ENCODE measurements around the gene IL3.

The IL3 gene

GRCh38 chr5:132054697-132055440 lies 5.6 kb upstream of the IL3 start:
- no peaks in the 10 kb centered on the region for H3K9me3 ChIP-seq (ENCODE audit: control insufficient read depth, insufficient read depth, low read length)
- H3K4me2 ChIP-seq (ENCODE audit: low read length) = no peak overlapping the region

GRCh38 chr5:132055441-132055807 lies 5.0 kb upstream of the IL3 start:
- Histone ChIP-seq H3K27me3 (ENCODE audit: control insufficient read depth, low read length) (no peaks in the 10 kb centered on the region), H3K4me3 (ENCODE audit: low read length) (no peak overlapping the region), H3K4me2 (ENCODE audit: low read length) (no peak overlapping the region), H3K9me3 (ENCODE audit: control insufficient read depth, insufficient read depth, low read length) (no peaks in the 10 kb centered on the region), H3K4me1 (ENCODE audit: control insufficient read depth, low read length) (no peaks in the 10 kb centered on the region), H3K79me2 (ENCODE audit: control insufficient read depth, low read length) (no peaks in the 10 kb centered on the region), H3F3A (ENCODE audit: control insufficient read depth, insufficient read depth) (no peaks in the 10 kb centered on the region), H3K27ac (ENCODE audit: low read depth, low read length) (no peak overlapping the region), H3K36me3 (ENCODE audit: control insufficient read depth, low read length) (no peaks in the 10 kb centered on the region), H4K20me1 (ENCODE audit: control insufficient read depth, insufficient read depth, low read depth, low read length) (no peaks in the 10 kb centered on the region), H3K9me2 (replicated peaks; ENCODE audit: control insufficient read depth, low read length) (no peaks in the 10 kb centered on the region)
- TF ChIP-seq, protein P1, sequence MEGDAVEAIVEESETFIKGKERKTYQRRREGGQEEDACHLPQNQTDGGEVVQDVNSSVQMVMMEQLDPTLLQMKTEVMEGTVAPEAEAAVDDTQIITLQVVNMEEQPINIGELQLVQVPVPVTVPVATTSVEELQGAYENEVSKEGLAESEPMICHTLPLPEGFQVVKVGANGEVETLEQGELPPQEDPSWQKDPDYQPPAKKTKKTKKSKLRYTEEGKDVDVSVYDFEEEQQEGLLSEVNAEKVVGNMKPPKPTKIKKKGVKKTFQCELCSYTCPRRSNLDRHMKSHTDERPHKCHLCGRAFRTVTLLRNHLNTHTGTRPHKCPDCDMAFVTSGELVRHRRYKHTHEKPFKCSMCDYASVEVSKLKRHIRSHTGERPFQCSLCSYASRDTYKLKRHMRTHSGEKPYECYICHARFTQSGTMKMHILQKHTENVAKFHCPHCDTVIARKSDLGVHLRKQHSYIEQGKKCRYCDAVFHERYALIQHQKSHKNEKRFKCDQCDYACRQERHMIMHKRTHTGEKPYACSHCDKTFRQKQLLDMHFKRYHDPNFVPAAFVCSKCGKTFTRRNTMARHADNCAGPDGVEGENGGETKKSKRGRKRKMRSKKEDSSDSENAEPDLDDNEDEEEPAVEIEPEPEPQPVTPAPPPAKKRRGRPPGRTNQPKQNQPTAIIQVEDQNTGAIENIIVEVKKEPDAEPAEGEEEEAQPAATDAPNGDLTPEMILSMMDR (IDR thresholded peaks at IDR 0.05; ENCODE audit: low read depth, low read length, poor library complexity, severe bottlenecking) = no peak
- no peak for TF ChIP-seq EZH2phosphoT487 (IDR thresholded peaks at IDR 0.05; ENCODE audit: borderline replicate concordance, low read length)

More at GRCh38 chr5:132054697-132055440, 5.6 kb upstream of the IL3 start:
- Histone ChIP-seq H3K4me3 (ENCODE audit: low read length) (no peak overlapping the region), H3K36me3 (ENCODE audit: control insufficient read depth, low read length) (no peaks in the 10 kb centered on the region), H3K27me3 (ENCODE audit: control insufficient read depth, low read length) (no peaks in the 10 kb centered on the region), H3K79me2 (ENCODE audit: control insufficient read depth, low read length) (no peaks in the 10 kb centered on the region), H3F3A (ENCODE audit: control insufficient read depth, insufficient read depth) (no peaks in the 10 kb centered on the region), H4K20me1 (ENCODE audit: control insufficient read depth, insufficient read depth, low read depth, low read length) (no peaks in the 10 kb centered on the region), H3K27ac (ENCODE audit: low read depth, low read length) (no peak overlapping the region), H3K9me2 (replicated peaks; ENCODE audit: control insufficient read depth, low read length) (no peaks in the 10 kb centered on the region), H3K4me1 (ENCODE audit: control insufficient read depth, low read length) (no peaks in the 10 kb centered on the region)
- no peak for TF ChIP-seq EZH2phosphoT487 (IDR thresholded peaks at IDR 0.05; ENCODE audit: borderline replicate concordance, low read length)

DNA sequence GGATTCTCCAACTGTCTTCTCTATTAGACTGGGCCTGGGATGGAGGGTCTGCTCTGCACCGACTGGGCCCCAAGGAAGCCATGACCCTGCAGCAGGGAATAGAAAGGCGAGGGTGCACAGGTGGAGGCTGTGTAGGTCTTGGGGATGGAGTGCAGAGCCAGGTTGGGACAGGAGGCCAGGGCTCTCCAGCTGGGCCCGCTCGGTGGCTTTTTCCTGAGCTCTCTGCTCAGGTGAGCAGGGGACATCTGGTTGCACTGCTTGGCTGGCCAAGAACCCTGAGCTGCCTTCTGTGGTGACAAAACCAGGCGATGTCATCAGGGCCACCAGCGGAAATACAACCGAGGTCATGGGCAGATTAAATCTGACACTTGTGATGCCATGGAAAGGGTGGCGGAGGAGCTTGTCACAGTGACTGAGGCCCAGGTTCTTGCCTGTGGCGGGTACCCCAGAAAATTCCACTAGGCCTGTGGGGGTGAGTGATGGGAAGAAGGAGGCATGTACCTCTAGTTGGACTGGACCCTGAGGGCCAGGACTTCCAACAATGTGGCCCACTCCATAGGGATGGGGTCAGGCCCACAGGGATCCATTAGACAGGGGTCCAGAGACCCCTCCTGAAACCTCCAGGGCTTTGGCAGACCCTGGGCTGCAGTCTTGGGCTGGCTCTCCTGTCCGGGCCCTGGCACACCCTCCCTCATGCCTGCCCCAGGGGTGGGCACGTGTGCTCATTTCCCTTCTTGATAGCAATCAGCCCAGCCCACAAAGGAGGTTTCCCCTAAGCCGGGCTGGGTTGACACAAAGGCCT lies 4.4 kb upstream of the IL3 start:
- Histone ChIP-seq H3K36me3 (ENCODE audit: control insufficient read depth, low read length) (no peaks in the 10 kb centered on the region), H3K27ac (ENCODE audit: low read depth, low read length) (no peak overlapping the region), H3K4me1 (ENCODE audit: control insufficient read depth, low read length) (no peaks in the 10 kb centered on the region), H3K79me2 (ENCODE audit: control insufficient read depth, low read length) (no peaks in the 10 kb centered on the region), H3K27me3 (ENCODE audit: control insufficient read depth, low read length) (no peaks in the 10 kb centered on the region), H4K20me1 (ENCODE audit: control insufficient read depth, insufficient read depth, low read depth, low read length) (no peaks in the 10 kb centered on the region), H3K4me2 (ENCODE audit: low read length) (no peak overlapping the region), H3F3A (ENCODE audit: control insufficient read depth, insufficient read depth) (no peaks in the 10 kb centered on the region), H3K4me3 (ENCODE audit: low read length) (no peak overlapping the region), H3K9me3 (ENCODE audit: control insufficient read depth, insufficient read depth, low read length) (no peaks in the 10 kb centered on the region), H3K9me2 (replicated peaks; ENCODE audit: control insufficient read depth, low read length) (no peaks in the 10 kb centered on the region)
- no peak for TF ChIP-seq EZH2phosphoT487 (IDR thresholded peaks at IDR 0.05; ENCODE audit: borderline replicate concordance, low read length)
- TF ChIP-seq, protein P1 (IDR thresholded peaks at IDR 0.05; ENCODE audit: low read depth, low read length, poor library complexity, severe bottlenecking) = no peak
